ENCODE measurements around the gene THAP6. TPM values are rescaled to one million over a fixed set of nuclear protein-coding genes. Genes with fewer than 3 reads are reported as not detected.

The THAP6 gene
- total RNA-seq, 4 donors from 2014 or later, result 24.5 to 71.8 (median 28.1) TPM

- Histone ChIP-seq H3K4me3 (no peak overlapping the region), H3K36me3 (no peaks in the 10 kb centered on the region), H3K4me1 (no peaks in the 10 kb centered on the region), H3K9me3 (no peaks in the 10 kb centered on the region), H3K27me3 (no peaks in the 10 kb centered on the region), H3K27ac (no peak overlapping the region)
- no peak for TF ChIP-seq POLR2A (IDR thresholded peaks at IDR 0.05)
- TF ChIP-seq CTCF (IDR thresholded peaks at IDR 0.05), result no peak
- DNase-seq, result peak in 2 of 3 donors; percentile 51 to 54
Measured at GRCh38 chr4:75557696-75558095, 43.4 kb downstream of the THAP6 start.

- H3K4me1 ChIP-seq, result no peaks in the 10 kb centered on the region
- H3K4me3 ChIP-seq, result no peak overlapping the region
- DNase-seq, result no peak
- TF ChIP-seq CTCF (IDR thresholded peaks at IDR 0.05) (no peak), POLR2A (IDR thresholded peaks at IDR 0.05) (no peak)
- H3K27me3 ChIP-seq, result no peaks in the 10 kb centered on the region
- no peak overlapping the region for H3K27ac ChIP-seq
- no peaks in the 10 kb centered on the region for H3K9me3 ChIP-seq
- no peaks in the 10 kb centered on the region for H3K36me3 ChIP-seq
Measured at GRCh38 chr4:75561789-75562188, 47.5 kb downstream of the THAP6 start.

GRCh38 chr4:75564023-75564422 lies 49.8 kb downstream of the THAP6 start:
- Histone ChIP-seq H3K27me3 (no peaks in the 10 kb centered on the region), H3K27ac (no peak overlapping the region), H3K4me3 (no peak overlapping the region), H3K9me3 (no peaks in the 10 kb centered on the region), H3K36me3 (no peaks in the 10 kb centered on the region), H3K4me1 (no peaks in the 10 kb centered on the region)
- TF ChIP-seq POLR2A (IDR thresholded peaks at IDR 0.05) (no peak), CTCF (IDR thresholded peaks at IDR 0.05) (no peak)
- no peak for DNase-seq

GRCh38 chr4:75565481-75565880 lies 51.2 kb downstream of the THAP6 start:
- TF ChIP-seq POLR2A (IDR thresholded peaks at IDR 0.05) (no peak), CTCF (IDR thresholded peaks at IDR 0.05) (no peak)
- no peaks in the 10 kb centered on the region for H3K4me1 ChIP-seq
- H3K4me3 ChIP-seq, result no peak overlapping the region

GRCh38 chr4:75566911-75567310 lies 52.6 kb downstream of the THAP6 start:
- Histone ChIP-seq H3K27me3 (no peaks in the 10 kb centered on the region), H3K9me3 (no peaks in the 10 kb centered on the region)
- no peak for DNase-seq

More at GRCh38 chr4:75565481-75565880, 51.2 kb downstream of the THAP6 start:
- Histone ChIP-seq H3K27ac (no peak overlapping the region), H3K9me3 (no peaks in the 10 kb centered on the region), H3K36me3 (no peaks in the 10 kb centered on the region), H3K27me3 (no peaks in the 10 kb centered on the region)
- no peak for DNase-seq

More at GRCh38 chr4:75566911-75567310, 52.6 kb downstream of the THAP6 start:
- Histone ChIP-seq H3K4me1 (no peaks in the 10 kb centered on the region), H3K27ac (no peak overlapping the region), H3K36me3 (no peaks in the 10 kb centered on the region), H3K4me3 (no peak overlapping the region)
- TF ChIP-seq CTCF (IDR thresholded peaks at IDR 0.05), result no peak
- no peak for TF ChIP-seq POLR2A (IDR thresholded peaks at IDR 0.05)
